Measurements from ENCODE around the gene COPS3. TPM values are rescaled to one million over a fixed set of nuclear protein-coding genes. Genes with fewer than 3 reads are reported as not detected.
A peak's percentile ranks its signal among the peaks of the same experiment; 100 is the strongest.
"Not testable (repeated sequence)": the region's sequence is repeated elsewhere in the genome, so short reads cannot be mapped to it uniquely, and the experiment has no call there.

COPS3 gene
- total RNA-seq, 2 donors from 2014 or later, result 46.0 to 65.5 TPM

- DNase-seq (ENCODE audit: low spot score), result no peak
- Histone ChIP-seq H3K27me3 (no peaks in the 10 kb centered on the region), H3K4me1 (peaks cover 0 to 36% of the 10 kb centered on the region in 2 donors), H3K9me3 (no peaks in the 10 kb centered on the region), H3K4me3 (no peak overlapping the region), H3K36me3 (peaks cover 9% of the 10 kb centered on the region), H3K27ac (no peak overlapping the region)
- no peak for TF ChIP-seq CTCF (IDR thresholded peaks at IDR 0.05)
Observed at GRCh38 chr17:17279316-17279715, 1.7 kb downstream of the COPS3 start.

GRCh38 chr17:17277431-17277830, 3.6 kb downstream of the COPS3 start:
- DNase-seq (ENCODE audit: low spot score); H3K27ac ChIP-seq; H3K4me3 ChIP-seq; H3K9me3 ChIP-seq; H3K27me3 ChIP-seq: not testable (repeated sequence)
- peaks cover 0 to 36% of the 10 kb centered on the region in 2 donors for H3K4me1 ChIP-seq
- H3K36me3 ChIP-seq, result peaks cover 26% of the 10 kb centered on the region

GRCh38 chr17:17275971-17276370, 5.1 kb downstream of the COPS3 start:
- DNase-seq (ENCODE audit: low spot score), result no peak
- no peak overlapping the region for H3K4me3 ChIP-seq
- no peaks in the 10 kb centered on the region for H3K27me3 ChIP-seq
- H3K36me3 ChIP-seq, result peaks cover 32% of the 10 kb centered on the region
- no peak overlapping the region for H3K27ac ChIP-seq
- no peaks in the 10 kb centered on the region for H3K9me3 ChIP-seq
- no peak for TF ChIP-seq CTCF (IDR thresholded peaks at IDR 0.05)
- peaks cover 0 to 30% of the 10 kb centered on the region in 2 donors for H3K4me1 ChIP-seq

GRCh38 chr17:17269926-17270773, 10.9 kb downstream of the COPS3 start:
- peaks cover 88% of the 10 kb centered on the region for H3K36me3 ChIP-seq
- H3K9me3 ChIP-seq, result no peaks in the 10 kb centered on the region
- TF ChIP-seq CTCF (IDR thresholded peaks at IDR 0.05), result peak in 1 of 2 donors; percentile 17
- H3K27me3 ChIP-seq, result no peaks in the 10 kb centered on the region
- DNase-seq (ENCODE audit: low spot score), result no peak
- no peaks in the 10 kb centered on the region for H3K4me1 ChIP-seq
- H3K4me3 ChIP-seq, result no peak overlapping the region
- no peak overlapping the region for H3K27ac ChIP-seq

GRCh38 chr17:17264430-17264829, 16.6 kb downstream of the COPS3 start:
- Histone ChIP-seq H3K27ac (no peak overlapping the region), H3K36me3 (peaks cover 94% of the 10 kb centered on the region), H3K4me1 (no peaks in the 10 kb centered on the region), H3K9me3 (no peaks in the 10 kb centered on the region), H3K4me3 (no peak overlapping the region), H3K27me3 (no peaks in the 10 kb centered on the region)
- TF ChIP-seq CTCF (IDR thresholded peaks at IDR 0.05), result no peak
- no peak for DNase-seq (ENCODE audit: low spot score)

GRCh38 chr17:17258998-17259397, 22.0 kb downstream of the COPS3 start:
- Histone ChIP-seq H3K27me3 (no peaks in the 10 kb centered on the region), H3K36me3 (peaks cover 78% of the 10 kb centered on the region), H3K27ac (no peak overlapping the region), H3K4me3 (no peak overlapping the region), H3K4me1 (no peaks in the 10 kb centered on the region), H3K9me3 (no peaks in the 10 kb centered on the region)
- no peak for TF ChIP-seq CTCF (IDR thresholded peaks at IDR 0.05)
- peak; percentile 26 for DNase-seq (ENCODE audit: low spot score)
